DMS 273 (cell line): Measurements from ENCODE around the gene IQCF6.
"Not testable (repeated sequence)": the region's sequence is repeated elsewhere in the genome, so short reads cannot be mapped to it uniquely, and the experiment has no call there.

ENCODE experiments used
- DNase-seq: peaks from one replicate; lab custom pipeline; 2025; ENCODE audit not compliant: unreplicated experiment; lab: John Stamatoyannopoulos, UW

The IQCF6 gene

GRCh38 chr3:51779137-51779536 is at the start of gene IQCF6:
TSS of gene IQCF6 (minus strand) at chr3:51779237. CDS start at chr3:51779224, 13 bp downstream.
- no peak for DNase-seq

DNA sequence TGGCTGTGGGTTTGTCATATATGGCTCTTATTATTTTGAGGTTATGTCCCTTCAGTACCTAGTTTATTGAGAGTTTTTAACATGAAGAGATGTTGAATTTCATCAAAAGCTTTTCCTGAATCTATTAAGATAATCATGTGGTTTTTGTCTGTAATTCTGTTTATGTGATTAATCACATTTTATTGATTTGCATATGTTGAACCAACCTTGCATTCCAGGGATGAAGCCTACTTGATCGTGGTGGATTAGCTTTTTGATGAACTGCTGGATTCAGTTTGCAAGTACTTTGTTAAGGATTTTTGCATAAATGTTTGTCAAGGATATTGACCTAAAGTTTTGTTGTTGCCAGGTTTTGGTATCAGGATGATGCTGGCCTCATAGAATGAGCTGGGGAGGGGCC is 49.3 kb upstream of the IQCF6 start:
- DNase-seq: peak; percentile 1

- DNase-seq: peak; percentile 12
Observed at GRCh38 chr3:51819709-51820406, 40.8 kb upstream of the IQCF6 start.

DNA sequence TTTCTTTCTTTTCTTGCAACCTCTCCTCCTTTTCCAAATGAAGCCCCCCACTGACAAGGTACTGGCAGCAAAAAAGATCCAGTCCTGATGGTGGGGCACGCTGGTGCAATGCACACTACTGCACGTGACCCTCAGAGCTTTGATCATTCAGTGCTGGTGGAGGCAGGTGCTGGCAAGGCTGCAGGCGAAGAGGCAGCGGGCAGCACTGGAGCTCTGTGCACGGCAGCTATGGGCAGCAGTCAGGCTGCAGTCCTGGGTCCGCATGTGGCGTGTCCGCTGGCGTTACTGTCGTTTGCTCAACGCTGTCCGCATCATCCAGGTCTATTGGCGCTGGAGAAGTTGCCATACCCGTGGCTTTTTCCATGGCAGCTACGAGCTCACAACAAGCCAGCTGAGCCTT is 40.1 kb upstream of the IQCF6 start:
- DNase-seq: no peak

DNA sequence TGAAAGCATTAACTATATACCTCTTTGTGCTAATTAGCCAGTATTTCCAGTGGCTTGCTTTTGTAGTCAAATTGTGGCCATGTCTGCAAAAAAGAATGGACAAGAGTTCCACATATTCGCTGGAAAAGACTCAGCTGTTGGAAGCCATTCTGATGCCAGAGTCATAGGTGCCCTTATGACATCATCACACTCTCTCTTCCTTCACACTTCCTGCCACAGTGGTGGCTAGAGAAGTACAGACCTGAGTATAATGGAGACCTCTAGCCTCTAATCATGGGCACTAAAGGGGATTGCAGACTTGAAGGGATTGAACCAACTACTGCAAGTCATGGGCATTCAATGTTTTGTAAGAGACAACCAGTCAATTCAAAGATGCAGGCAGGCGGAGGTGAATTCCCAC is 38.3 kb upstream of the IQCF6 start:
- no peak for DNase-seq

GRCh38 chr3:51816723-51817122 is 37.7 kb upstream of the IQCF6 start:
- DNase-seq: no peak

DNA sequence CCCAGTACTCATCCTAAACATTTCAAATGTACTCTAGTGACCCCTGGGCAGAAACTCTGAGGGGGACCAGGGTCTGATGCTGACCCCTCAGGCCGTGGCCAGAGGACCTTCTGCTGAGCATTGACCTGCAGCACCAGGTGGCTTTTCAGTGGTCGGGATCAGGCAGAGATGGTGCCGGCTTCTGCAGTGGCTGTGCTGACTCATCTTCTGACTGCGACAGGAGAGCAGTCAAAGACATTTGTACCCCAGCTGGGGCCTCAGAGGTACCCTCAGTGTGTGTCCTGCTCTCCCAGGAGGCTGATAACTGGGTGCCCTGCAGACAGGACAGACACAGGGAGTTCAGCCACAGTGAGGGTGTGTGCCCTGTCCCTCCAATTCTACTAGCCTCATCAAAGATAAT is 36.6 kb upstream of the IQCF6 start:
- no peak for DNase-seq

DNA sequence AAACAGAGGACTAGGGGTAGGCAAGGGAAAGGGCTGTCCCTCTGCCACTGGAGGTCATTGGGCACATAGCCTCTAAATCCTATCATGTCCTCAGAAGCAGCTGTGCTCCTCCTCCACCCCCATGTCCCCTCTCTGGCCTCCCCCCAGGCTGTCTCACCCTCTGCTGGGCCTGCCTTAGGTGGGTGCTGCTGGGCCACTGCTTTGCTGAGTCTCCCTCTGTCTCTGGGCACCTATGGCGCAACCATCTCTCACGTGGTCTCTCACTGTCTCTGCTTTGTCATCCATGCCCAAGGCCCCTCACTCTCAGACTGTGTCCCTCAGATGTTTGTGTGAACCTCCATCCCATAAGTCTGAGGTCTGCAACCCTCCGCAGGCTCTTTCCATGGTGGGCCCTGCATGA is 35.0 kb upstream of the IQCF6 start:
- no peak for DNase-seq

- DNase-seq: peak; percentile 61
Observed at GRCh38 chr3:51813539-51813938, 34.5 kb upstream of the IQCF6 start.

DNA sequence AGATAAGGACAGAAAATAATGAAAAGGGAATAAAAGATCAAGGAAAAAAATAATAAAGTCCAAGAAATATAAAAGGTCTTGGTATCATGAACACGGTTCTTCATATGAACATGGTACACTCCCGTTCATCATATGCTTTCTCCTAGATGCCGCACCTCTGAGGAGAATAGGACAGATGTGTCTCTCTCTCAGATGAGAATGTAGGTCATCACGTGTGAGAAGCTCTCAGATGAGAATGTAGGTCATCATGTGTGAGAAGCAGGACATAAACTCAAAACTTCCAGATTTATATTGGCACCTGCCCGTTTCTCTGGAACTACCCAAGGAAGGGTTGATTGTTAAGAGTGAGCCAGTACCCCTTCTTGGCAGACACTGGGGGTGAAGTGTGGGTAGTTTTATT is 29.9 kb upstream of the IQCF6 start:
- DNase-seq: no peak

- DNase-seq: no peak
Observed at GRCh38 chr3:51802106-51802703, 23.2 kb upstream of the IQCF6 start.

- no peak for DNase-seq
Observed at GRCh38 chr3:51800750-51801125, 21.7 kb upstream of the IQCF6 start.

DNA sequence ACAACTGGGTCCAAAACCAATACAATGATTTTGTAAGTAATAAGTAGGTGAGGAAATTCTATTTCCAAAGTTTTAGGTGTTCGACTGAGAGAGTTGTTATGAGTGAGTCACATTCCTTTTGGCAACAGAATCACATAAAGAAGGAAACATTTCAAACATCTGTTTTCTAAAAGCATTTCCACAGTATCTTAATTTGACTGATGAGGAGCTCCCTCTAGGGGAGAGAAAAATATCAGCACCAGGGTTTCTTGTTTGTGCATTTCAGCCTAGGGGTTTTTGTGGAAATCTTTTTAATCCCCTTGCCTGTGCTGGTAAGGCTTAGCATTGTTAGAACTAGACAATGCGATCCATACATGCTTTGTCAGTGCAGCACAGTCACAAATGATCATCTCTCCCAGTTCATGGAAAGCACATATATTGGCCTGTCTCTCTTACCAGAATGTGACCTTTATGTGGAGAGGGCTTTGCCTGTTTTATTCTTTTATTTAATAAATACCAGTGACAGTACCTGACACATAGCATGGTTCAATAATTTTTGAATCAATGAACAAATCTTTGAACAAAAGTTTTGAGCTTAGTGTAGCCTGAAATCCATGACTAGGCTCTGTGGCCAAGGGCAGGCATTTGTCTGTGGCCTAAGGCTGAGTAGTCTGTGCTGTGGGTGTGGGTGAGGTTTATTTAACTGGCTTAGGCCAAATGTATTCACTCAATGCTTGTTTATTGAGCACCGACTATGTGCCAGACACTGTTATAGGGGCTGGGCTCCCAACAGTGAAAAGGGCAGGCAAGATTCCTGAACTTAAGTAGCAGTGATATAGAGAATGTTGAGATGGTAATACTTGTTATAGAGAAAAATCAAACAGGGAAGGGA is 21.1 kb upstream of the IQCF6 start:
- peak; percentile 77 for DNase-seq

DNA sequence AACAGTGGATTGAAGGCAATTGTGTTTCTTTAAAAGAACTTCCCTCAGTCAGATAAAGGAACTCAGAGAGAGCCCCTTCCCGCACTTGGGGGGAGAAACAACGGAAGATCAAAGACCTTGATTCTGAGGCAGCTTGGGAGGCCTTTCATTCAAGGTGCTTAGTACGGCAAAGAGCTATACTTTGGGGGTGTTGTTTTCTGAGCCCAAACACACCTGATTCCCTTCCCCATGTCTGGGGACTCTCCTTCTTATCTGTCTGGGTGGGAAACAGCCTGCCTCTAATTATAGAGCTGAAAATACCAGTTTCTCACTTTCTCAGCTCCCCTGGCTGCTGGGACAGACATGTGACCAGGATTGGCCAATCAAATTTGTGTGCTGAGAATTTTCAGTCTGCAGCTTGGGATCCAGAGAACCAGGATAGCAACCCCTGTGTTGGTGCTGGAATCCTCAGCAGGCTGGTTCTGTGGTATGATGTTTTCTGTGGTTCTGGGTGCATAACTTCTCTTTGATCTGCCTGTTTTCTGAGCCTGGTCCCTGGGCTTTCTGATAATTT is 19.4 kb upstream of the IQCF6 start:
- peak; percentile 4 for DNase-seq

- no peak for DNase-seq
Observed at GRCh38 chr3:51796854-51797253, 17.8 kb upstream of the IQCF6 start.

GRCh38 chr3:51794206-51794605 is 15.2 kb upstream of the IQCF6 start:
- no peak for DNase-seq

GRCh38 chr3:51792206-51792605 is 13.2 kb upstream of the IQCF6 start:
- no peak for DNase-seq

DNA sequence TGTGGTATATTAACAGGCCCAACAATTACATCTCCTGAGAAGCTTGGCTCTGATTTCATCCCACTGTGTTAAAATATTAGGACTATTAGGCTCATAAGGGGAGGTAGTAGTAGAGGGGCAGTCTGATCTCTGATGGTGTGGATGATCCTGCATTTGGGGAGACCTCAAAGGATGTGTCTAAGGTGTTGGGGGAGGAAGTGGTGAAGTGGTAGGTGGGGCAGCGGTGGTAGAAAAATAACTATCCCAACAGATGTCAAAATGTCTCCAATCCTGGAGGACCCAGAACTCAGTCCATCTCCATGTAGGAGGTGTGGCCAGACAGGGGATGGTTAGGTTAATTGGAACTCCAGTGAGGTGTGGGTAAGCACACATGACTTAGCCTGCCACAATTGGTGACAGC is 10.4 kb upstream of the IQCF6 start:
- DNase-seq: no peak

DNA sequence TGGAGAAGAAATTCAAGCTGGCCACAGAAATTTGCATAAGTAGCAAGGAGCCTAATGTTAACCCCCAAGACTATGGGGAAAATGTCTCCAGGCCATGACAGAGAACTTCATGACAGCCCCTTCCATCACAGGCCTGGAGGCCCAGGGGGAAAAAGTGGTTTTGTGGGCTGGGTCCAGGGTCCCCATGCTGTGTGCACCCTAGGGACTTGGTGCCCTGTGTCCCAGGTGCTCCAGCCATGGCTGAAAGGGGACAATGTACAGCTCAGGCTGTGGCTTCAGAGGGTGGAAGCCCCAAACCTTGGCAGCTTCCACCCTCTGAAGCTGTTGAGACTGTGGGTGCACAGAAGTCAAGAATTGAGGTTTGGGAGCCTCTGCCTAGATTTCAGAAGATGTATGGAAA is 8.5 kb upstream of the IQCF6 start:
- DNase-seq: not testable (repeated sequence)

DNA sequence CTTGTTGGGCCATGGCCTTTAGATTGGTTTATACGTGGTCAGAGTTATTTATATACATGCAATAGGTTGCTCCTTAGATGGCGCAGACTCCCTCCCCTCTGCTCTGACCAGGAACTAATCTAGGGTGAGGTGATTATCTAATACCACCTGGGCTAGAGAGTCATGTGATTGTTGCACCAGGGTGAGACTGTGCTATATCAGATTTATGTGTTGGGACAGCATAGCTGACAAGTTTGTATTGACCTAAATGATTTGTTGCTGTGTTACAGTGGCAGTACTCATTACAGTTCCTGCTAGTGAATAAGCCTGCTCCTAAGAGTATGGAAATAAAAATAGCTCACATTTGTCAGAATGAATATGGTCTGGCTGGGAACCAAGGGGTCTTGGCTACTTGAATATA is 7.2 kb upstream of the IQCF6 start:
- no peak for DNase-seq

GRCh38 chr3:51778554-51778953 is 483 bp downstream of the IQCF6 start:
- no peak for DNase-seq

DNA sequence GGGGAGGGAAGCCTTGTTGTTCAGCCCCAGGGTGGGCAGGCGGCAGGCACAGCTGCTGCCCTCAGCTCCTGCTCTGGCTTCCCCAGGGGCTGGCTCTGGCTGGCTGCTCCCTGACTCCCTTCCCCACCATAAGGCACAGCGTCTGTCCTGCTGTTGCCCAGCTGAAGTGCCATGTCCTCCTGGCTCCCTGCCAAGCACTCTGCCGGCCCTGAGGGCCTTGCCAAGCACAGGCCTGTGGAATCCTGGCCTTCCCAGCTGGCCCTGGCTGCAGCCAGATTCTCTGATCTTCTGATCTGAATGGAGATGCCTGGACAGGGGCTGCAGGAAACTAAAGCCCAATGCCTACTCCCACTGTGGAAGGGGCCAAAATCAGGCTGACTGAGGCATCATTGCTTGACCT is 1.1 kb downstream of the IQCF6 start:
- peak; percentile 95 for DNase-seq
